Stimulated activated CD4-positive, alpha-beta T cell treated with anti-CD3 and anti-CD28 coated beads, Interleukin-2, amount 100 ng/mL, for 4 hours (primary cell): Measurements from ENCODE around the gene KIAA1328.

Source experiments
- DNase-seq: peaks from one replicate; pipeline ENCODE4 v3.0.0-alpha.2; 2020; ENCODE audit warnings: low read depth

Gene KIAA1328

GRCh38 chr18:36953047-36953446 is 124.1 kb downstream of the KIAA1328 start:
- DNase-seq = no peak

- DNase-seq = no peak
These were observed 131.1 kb downstream of the KIAA1328 start for GRCh38 chr18:36960038-36960437.

GRCh38 chr18:36963464-36963863 is 134.5 kb downstream of the KIAA1328 start:
- no peak for DNase-seq

GRCh38 chr18:36974686-36975085 is 145.8 kb downstream of the KIAA1328 start:
- DNase-seq = no peak

GRCh38 chr18:36977121-36977520 is 148.2 kb downstream of the KIAA1328 start:
- DNase-seq = no peak

GRCh38 chr18:36993068-36993467 is 164.1 kb downstream of the KIAA1328 start:
- DNase-seq = no peak

- no peak for DNase-seq
These were observed 177.8 kb downstream of the KIAA1328 start for GRCh38 chr18:37006742-37007141.

GRCh38 chr18:37012452-37012851 is 183.5 kb downstream of the KIAA1328 start:
- DNase-seq = no peak

- DNase-seq = no peak
These were observed 190.4 kb downstream of the KIAA1328 start for GRCh38 chr18:37019157-37019827.

- DNase-seq = no peak
These were observed 204.5 kb downstream of the KIAA1328 start for GRCh38 chr18:37033419-37033818.

GRCh38 chr18:37042381-37042780 is 213.5 kb downstream of the KIAA1328 start:
- no peak for DNase-seq

- DNase-seq = no peak
These were observed 226.3 kb downstream of the KIAA1328 start for GRCh38 chr18:37055137-37055802.

GRCh38 chr18:37064187-37064586 is 235.3 kb downstream of the KIAA1328 start:
- DNase-seq = no peak

GRCh38 chr18:37065254-37065653 is 236.3 kb downstream of the KIAA1328 start:
- no peak for DNase-seq

- no peak for DNase-seq
These were observed 256.0 kb downstream of the KIAA1328 start for GRCh38 chr18:37084912-37085311.

- no peak for DNase-seq
These were observed 256.4 kb downstream of the KIAA1328 start for GRCh38 chr18:37085362-37085761.

GRCh38 chr18:37107748-37108522 is 279.0 kb downstream of the KIAA1328 start:
- DNase-seq = no peak

- no peak for DNase-seq
These were observed 293.9 kb downstream of the KIAA1328 start for GRCh38 chr18:37122877-37123276.

GRCh38 chr18:37124516-37124915 is 295.6 kb downstream of the KIAA1328 start:
- no peak for DNase-seq

GRCh38 chr18:37135177-37135576 is 306.2 kb downstream of the KIAA1328 start:
- DNase-seq = no peak

GRCh38 chr18:37138456-37138855 is 309.5 kb downstream of the KIAA1328 start:
- DNase-seq = no peak

GRCh38 chr18:37139876-37140275 is 310.9 kb downstream of the KIAA1328 start:
- no peak for DNase-seq

GRCh38 chr18:37144921-37145320 is 316.0 kb downstream of the KIAA1328 start:
- no peak for DNase-seq
